Skeletal muscle tissue (tissue), 4 donors: ENCODE results near the gene ALDH2. TPM values are rescaled to one million over a fixed set of nuclear protein-coding genes. Genes with fewer than 3 reads are reported as not detected.
A peak's percentile ranks its signal among the peaks of the same experiment; 100 is the strongest.
"Not testable (repeated sequence)": the region's sequence is repeated elsewhere in the genome, so short reads cannot be mapped to it uniquely, and the experiment has no call there.

Experiments used
- H3K27ac ChIP-seq: one replicate; pipeline ENCODE4 v1.7.0; 2013; ENCODE audit warnings: mild to moderate bottlenecking, low read depth, low read length, inconsistent platforms
- H3K27me3 ChIP-seq, 3 donors: one replicate each; pipeline ENCODE4 v1.7.0; 2013; ENCODE audit warnings: low read length in 3 of 3; ENCODE audit not compliant: control insufficient read depth in 3 of 3, insufficient read depth in 3 of 3
- H3K36me3 ChIP-seq, 3 donors: one replicate each; pipeline ENCODE4 v1.7.0; 2013; ENCODE audit warnings: low read length in 3 of 3; ENCODE audit not compliant: control insufficient read depth in 3 of 3, insufficient read depth in 3 of 3
- H3K4me1 ChIP-seq, 3 donors: one replicate each; pipeline ENCODE4 v1.7.0; 2013; ENCODE audit warnings: low read length in 3 of 3, mild to moderate bottlenecking in 3 of 3; ENCODE audit not compliant: control insufficient read depth in 3 of 3, insufficient read depth in 3 of 3
- H3K4me3 ChIP-seq, 3 donors: one replicate each; pipeline ENCODE4 v1.7.0; 2013; ENCODE audit warnings: low read length in 3 of 3
- H3K9ac ChIP-seq, 3 donors: one replicate each; pipeline ENCODE4 v1.7.0; 2013; ENCODE audit warnings: low read length in 3 of 3, mild to moderate bottlenecking in 3 of 3, moderate library complexity in 2 of 3, low read depth in 1 of 3
- H3K9me3 ChIP-seq, 3 donors: one replicate each; pipeline ENCODE4 v1.7.0; 2013; ENCODE audit warnings: low read length in 3 of 3; ENCODE audit not compliant: control insufficient read depth in 3 of 3
- total RNA-seq: library from RNA; depleted of rRNA; stranded (reverse); fragments of >200 nt; gene quantifications from one replicate; pipeline ENCODE4 v1.2.3, GENCODE V29; 2014
- donor health status: Osteomylitis.

ALDH2 gene
- total RNA-seq, 1 donor from 2014 or later = 5.7 TPM

DNA sequence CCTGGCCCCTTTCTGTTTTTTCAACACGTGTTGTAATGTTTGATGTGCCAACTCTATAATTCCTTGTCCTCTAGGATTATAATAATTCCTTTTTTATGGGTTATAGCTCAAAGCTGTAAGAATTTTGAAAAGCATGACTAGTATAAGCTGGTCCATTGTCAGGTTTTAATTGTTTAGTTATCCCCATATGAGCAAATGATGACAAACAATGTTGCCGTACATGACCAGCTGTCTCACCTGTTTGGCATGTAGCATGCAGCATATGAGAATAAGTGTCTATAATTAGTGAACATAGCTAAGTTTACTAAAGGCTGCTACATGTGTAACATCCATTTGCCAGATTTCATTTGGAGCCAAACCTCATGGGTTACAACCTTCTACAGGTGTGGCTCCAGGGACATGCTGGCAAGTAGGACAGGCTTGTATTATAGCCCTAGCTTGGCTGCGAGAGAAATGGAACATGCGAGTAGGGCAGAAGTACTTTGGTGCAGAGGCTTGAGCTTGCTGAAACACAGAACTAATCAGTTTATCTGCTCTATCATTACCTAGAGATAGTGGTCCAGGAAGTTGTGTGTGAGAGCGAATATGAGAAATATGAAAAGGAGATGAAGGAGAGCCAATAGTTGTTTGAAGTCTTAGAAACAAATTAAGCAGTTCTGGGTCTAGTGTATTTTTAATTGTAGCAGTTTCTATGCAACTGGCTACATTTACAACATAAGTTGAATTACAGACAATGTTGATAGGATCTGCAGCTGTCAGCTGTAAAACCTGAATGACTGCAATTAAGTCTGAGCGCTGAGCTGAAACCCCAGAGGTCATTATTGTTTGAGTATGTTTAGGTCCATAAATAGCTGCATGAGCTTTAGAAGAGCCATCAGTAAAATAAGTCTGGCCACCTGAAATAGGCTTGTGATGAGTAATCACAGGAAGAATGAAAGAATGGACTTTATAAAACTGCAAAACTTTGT lies 52.7 kb downstream of the ALDH2 start:
- no peak overlapping the region for H3K4me3 ChIP-seq
- no peaks in the 10 kb centered on the region for H3K36me3 ChIP-seq
- peak overlapping the region; percentile 25 for H3K27ac ChIP-seq
- no peaks in the 10 kb centered on the region for H3K27me3 ChIP-seq
- peaks cover 0 to 12% (median 5%) of the 10 kb centered on the region in 3 donors for H3K4me1 ChIP-seq
- H3K9me3 ChIP-seq = no peaks in the 10 kb centered on the region
- H3K9ac ChIP-seq = no peak overlapping the region

- H3K36me3 ChIP-seq, H3K4me3 ChIP-seq, H3K9me3 ChIP-seq, H3K27me3 ChIP-seq, H3K27ac ChIP-seq, H3K9ac ChIP-seq: not testable (repeated sequence)
- peaks cover 0 to 13% (median 5%) of the 10 kb centered on the region in 3 donors for H3K4me1 ChIP-seq
These were observed 54.1 kb downstream of the ALDH2 start for GRCh38 chr12:111820828-111821227.

DNA sequence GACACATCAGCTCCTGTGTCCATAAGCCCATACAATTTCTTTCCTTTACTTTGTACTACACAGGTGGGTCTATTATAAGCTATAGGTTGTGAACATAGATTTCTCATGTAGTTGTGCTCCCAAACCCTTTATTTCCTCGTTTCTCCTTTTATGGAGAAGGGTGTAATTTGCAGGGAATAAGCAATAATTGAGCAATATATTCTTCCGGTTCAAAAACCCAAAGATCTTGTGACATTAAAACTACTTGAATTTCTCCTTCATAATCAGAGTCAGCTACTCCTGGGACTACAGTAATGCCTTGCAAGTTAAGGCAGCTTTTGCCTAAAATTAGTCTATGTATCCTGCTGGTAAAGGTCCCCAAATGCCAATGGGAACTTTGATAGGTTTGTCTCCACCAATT lies 56.2 kb downstream of the ALDH2 start:
- Histone ChIP-seq H3K27ac (no peak overlapping the region), H3K9me3 (no peaks in the 10 kb centered on the region), H3K27me3 (no peaks in the 10 kb centered on the region), H3K9ac (no peak overlapping the region), H3K36me3 (no peaks in the 10 kb centered on the region), H3K4me1 (peaks cover 5 to 20% (median 15%) of the 10 kb centered on the region in 3 donors), H3K4me3 (no peak overlapping the region)

GRCh38 chr12:111823891-111824290 lies 57.2 kb downstream of the ALDH2 start:
- Histone ChIP-seq H3K27ac (no peak overlapping the region), H3K4me3 (no peak overlapping the region), H3K9me3 (no peaks in the 10 kb centered on the region), H3K4me1 (peaks cover 5 to 20% (median 15%) of the 10 kb centered on the region in 3 donors), H3K9ac (no peak overlapping the region), H3K27me3 (no peaks in the 10 kb centered on the region), H3K36me3 (no peaks in the 10 kb centered on the region)

DNA sequence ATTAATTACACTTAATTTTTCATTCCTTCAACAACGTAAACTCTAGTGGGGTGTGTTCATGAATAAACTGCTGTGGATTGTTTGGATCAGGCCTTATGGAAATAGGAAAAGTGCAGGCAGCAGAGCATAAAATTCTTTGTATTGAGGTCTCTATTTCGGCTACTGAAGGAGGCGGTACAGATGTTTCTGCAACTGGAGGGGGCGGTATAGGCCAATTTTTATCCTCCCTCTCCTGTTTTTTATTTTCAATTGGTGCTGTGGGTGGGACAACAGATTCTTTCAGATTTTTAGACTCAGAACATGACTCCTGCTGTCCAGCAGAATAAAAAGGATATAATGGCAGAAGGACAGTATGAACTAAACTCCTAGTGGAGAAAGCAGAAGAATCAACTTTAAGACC lies 57.6 kb downstream of the ALDH2 start:
- H3K27me3 ChIP-seq, H3K9me3 ChIP-seq, H3K27ac ChIP-seq, H3K9ac ChIP-seq, H3K4me3 ChIP-seq, H3K36me3 ChIP-seq: not testable (repeated sequence)
- H3K4me1 ChIP-seq = peaks cover 5 to 18% (median 15%) of the 10 kb centered on the region in 3 donors

- no peaks in the 10 kb centered on the region for H3K27me3 ChIP-seq
- H3K4me1 ChIP-seq = peaks cover 5 to 10% (median 8%) of the 10 kb centered on the region in 3 donors
- H3K4me3 ChIP-seq = no peak overlapping the region
- no peak overlapping the region for H3K9ac ChIP-seq
- H3K36me3 ChIP-seq = no peaks in the 10 kb centered on the region
- no peaks in the 10 kb centered on the region for H3K9me3 ChIP-seq
- H3K27ac ChIP-seq = no peak overlapping the region
These were observed 58.8 kb downstream of the ALDH2 start for GRCh38 chr12:111825509-111825908.

DNA sequence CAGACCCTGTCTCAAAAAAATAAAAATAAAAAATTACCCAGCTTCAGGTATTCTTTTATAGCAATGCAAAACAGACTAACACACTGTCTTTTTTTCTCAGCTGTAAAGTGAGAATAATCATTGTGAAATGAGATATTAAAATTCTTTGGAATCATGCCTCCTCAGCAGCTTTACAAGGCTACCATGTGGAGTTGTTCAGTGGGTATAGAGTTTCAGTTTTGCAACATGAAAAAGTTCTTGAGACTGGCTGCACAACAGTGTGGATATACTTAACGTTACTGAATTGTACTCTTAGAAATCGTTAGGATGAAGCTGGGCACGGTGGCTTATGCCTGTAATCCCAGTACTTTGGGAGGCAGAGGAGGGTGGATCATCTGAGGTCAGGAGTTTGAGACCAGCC lies 59.6 kb downstream of the ALDH2 start:
- Histone ChIP-seq H3K9ac (no peak overlapping the region), H3K4me3 (no peak overlapping the region), H3K27ac (no peak overlapping the region), H3K9me3 (no peaks in the 10 kb centered on the region), H3K27me3 (no peaks in the 10 kb centered on the region), H3K36me3 (no peaks in the 10 kb centered on the region), H3K4me1 (peaks cover 5 to 10% (median 8%) of the 10 kb centered on the region in 3 donors)

GRCh38 chr12:111826992-111827391 lies 60.3 kb downstream of the ALDH2 start:
- Histone ChIP-seq H3K27ac (no peak overlapping the region), H3K4me1 (peaks cover 5 to 10% (median 8%) of the 10 kb centered on the region in 3 donors), H3K36me3 (no peaks in the 10 kb centered on the region), H3K27me3 (no peaks in the 10 kb centered on the region), H3K4me3 (no peak overlapping the region), H3K9me3 (no peaks in the 10 kb centered on the region), H3K9ac (no peak overlapping the region)

- Histone ChIP-seq H3K4me3 (no peak overlapping the region), H3K9me3 (no peaks in the 10 kb centered on the region), H3K27ac (no peak overlapping the region), H3K4me1 (peaks cover 5 to 10% (median 8%) of the 10 kb centered on the region in 3 donors), H3K27me3 (no peaks in the 10 kb centered on the region), H3K36me3 (no peaks in the 10 kb centered on the region), H3K9ac (no peak overlapping the region)
These were observed 61.2 kb downstream of the ALDH2 start for GRCh38 chr12:111827907-111828306.

DNA sequence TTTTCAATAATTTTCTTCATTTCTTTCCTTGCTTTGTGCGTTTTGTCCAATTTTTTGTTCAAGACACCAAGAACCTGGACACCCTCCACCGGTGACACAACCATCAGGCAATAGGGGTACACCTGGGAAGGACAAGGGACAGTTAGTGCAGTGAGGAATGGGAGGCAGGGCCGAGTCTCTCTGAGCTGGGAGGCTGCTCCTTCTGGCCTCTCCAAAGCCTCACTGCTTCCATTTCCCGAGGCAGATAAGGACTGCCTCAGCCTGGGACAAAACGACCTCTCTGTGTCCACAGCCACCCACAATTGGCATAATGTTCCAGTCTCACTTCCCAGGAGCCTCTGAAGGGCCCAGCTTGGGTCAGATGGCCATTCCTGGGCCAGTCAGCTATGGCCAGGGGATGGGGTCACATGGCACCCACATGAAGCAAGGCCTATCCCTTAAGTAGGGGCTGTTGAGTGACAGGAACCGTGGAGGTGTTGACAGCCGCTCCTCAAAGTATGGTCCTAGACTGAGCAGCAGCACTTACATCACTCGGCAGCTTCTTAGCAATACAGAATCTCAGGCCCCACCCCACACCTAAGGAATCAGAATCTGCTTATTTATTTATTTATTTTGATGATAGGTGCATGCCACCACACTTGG lies 61.7 kb downstream of the ALDH2 start:
- H3K9ac ChIP-seq = no peak overlapping the region
- no peak overlapping the region for H3K27ac ChIP-seq
- H3K36me3 ChIP-seq = no peaks in the 10 kb centered on the region
- H3K4me1 ChIP-seq = peaks cover 5 to 10% (median 8%) of the 10 kb centered on the region in 3 donors
- H3K4me3 ChIP-seq = no peak overlapping the region
- no peaks in the 10 kb centered on the region for H3K9me3 ChIP-seq
- no peaks in the 10 kb centered on the region for H3K27me3 ChIP-seq
